HG03521 (cell line): ENCODE data around the gene CFAP52.
"Not testable (repeated sequence)": the region's sequence is repeated elsewhere in the genome, so short reads cannot be mapped to it uniquely, and the experiment has no call there.

ENCODE experiments used
- ATAC-seq: cut with Tn5 transposase; IDR thresholded peaks from one replicate; pipeline ENCODE4 v1.9.1; 2021; ENCODE audit warnings: mild to moderate bottlenecking, moderate library complexity; ENCODE audit not compliant: unreplicated experiment

CFAP52 gene

GRCh38 chr17:9568004-9568403, 8.4 kb upstream of the CFAP52 start:
- ATAC-seq = no peak

GRCh38 chr17:9568957-9569588, 7.4 kb upstream of the CFAP52 start:
- no peak for ATAC-seq

GRCh38 chr17:9571201-9571600, 5.2 kb upstream of the CFAP52 start:
- no peak for ATAC-seq

DNA sequence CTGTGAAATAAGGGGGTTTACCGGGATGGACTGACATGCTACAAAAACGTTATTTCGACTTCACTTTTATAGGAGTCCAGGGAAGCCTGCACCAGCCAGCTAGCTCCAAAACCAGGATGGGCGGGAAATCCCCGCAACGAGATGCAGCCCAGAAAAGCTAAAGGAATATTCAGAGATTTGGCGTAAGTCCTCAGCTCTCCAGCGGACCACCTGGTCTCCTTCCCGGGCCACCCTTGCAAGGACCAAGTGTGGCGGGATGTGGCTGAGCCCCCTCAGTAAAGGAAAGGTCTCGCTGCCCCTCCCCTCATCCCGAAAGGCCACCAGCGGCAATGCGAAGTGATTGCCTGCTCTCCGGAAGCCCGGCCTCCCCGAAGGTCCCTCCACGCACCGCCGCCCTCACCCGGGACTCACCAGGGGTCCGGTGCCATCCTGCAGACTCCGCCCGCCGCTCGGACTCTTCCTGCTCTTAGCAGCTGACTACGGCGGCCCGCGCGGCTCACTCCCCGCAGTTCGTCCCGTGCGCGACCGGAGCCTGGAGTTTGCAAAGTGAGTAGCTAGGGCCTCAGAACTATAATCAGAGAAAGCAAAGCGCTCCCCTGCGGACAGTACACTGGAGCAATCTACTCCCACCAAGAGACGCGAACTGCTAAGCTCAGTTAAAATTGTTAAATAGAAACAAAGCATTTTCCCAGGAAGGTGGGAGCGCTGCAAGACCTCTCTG, 901 bp upstream of the CFAP52 start, which contains the start of gene STX8:
Gene STX8 (minus strand): TSS at position 440 of the 721 bp plus-strand sequence. CDS start 12 bp downstream, at position 428.
- peak; percentile 76 for ATAC-seq

DNA sequence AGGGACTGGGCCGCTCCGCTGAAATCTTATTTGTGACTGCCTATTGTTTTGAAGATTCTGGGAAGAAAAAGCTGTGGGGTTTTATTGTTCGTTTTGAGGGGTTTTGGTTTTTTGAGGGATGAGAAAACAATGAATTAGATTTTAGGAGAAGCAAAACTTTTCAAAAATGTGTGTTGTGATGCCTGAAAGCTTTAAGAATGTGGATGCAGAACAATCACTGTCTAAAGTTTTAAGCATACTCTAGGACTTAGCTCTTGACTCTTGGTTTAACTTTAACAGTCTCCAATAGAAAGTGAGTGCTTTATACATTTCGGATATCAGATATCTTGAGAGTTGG, 899 bp downstream of the CFAP52 start:
- no peak for ATAC-seq

- no peak for ATAC-seq
Measured at GRCh38 chr17:9587969-9588656, 11.7 kb downstream of the CFAP52 start.

DNA sequence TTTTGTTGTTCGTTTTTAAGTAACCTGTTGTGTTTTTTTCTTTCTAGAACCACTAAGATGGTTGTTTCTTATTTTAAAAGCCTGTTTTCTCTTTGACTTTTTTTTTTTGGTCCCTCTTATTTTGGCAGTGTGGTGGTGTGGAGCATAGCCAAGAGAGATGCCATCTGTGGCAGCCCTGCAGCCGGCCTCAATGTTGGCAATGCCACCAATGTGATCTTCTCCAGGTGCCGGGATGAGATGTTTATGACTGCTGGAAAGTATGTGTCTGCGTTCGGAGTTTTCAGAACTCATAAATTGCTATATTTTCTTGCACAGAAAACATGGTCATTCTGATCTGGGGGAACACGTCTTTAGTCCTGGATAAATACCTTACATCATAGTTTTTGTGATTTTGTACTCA, 17.6 kb downstream of the CFAP52 start:
- no peak for ATAC-seq

- ATAC-seq = not testable (repeated sequence)
Measured at GRCh38 chr17:9597638-9598037, 21.2 kb downstream of the CFAP52 start.

DNA sequence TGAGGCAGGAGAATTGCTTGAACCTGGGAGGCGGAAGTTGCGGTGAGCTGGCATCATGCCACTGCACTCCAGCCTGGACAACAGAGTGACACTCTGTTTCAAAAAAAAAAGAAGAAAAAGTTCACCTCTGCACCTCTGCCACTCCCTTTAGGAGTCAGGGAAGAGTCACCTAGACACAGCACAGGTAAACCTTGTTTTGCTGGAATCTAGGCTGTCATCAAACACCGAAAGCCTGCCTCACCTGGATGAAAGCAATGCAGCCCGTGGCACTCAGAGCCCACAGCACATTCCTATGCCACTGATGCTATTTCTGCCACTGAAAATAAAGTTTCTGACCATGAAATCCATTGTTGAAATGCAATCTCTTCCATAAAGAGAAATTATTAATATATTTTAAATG, 22.2 kb downstream of the CFAP52 start:
- no peak for ATAC-seq

- ATAC-seq = not testable (repeated sequence)
Measured at GRCh38 chr17:9604583-9604982, 28.1 kb downstream of the CFAP52 start.

- no peak for ATAC-seq
Measured at GRCh38 chr17:9606453-9606852, 30.0 kb downstream of the CFAP52 start.

DNA sequence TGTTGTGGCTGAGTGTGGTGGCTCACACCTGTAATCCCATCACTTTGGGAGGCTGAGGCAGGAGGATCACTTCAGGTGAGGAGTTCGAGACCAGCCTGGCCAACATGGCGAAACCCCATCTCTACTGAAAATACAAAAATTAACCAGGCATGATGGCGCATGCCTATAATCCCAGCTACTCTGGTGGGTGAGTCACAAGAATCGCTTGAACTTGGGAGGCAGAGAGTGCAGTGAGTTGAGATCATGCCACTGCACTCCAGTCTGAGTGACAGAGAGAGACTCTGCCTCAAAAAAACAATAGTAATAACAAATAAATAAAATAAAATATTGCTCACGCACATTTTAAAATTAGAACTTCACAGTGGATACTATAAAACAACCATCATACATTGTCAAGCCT, 30.6 kb downstream of the CFAP52 start:
- ATAC-seq = not testable (repeated sequence)

- ATAC-seq = no peak
Measured at GRCh38 chr17:9611557-9611956, 35.1 kb downstream of the CFAP52 start.

- no peak for ATAC-seq
Measured at GRCh38 chr17:9612006-9612405, 35.6 kb downstream of the CFAP52 start.

DNA sequence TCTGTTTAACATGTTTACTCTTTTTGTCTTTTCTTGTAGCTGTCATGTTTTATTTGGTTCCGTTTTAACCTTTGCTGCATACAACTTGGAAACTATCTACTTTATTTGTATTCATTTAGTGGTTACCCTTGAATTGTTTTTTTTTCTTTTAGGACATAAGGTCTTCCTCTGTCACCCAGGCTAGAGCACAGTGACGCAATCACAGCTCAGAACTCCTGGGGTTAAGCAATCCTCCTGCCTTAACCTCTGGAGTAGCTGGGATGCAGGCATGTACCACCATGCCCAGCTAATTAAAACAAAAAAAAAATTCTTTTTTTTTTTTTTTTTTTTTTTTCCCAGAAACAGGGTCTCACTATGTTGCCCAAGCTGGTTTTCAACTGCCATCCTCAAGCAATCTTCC, 39.0 kb downstream of the CFAP52 start:
- ATAC-seq = no peak

DNA sequence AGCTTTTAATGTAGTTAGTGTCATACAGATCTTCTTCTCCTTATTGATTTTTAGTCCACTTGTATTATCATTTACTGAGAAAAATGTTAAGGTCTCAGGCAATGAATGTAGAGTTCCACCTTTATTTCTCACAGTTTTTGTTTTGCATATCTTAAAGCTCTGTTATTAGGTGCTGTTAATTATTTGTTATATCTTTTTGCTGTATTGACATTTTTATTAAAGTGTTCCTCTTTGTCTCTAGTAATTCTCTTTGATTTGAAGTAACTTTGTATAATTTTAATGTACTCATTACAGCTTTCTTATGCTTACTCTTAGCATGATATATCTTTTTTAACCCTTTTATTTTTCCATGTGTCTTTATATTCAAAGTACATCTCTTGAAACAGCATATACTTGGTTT, 46.5 kb downstream of the CFAP52 start:
- ATAC-seq = no peak

GRCh38 chr17:9628509-9628908, 52.1 kb downstream of the CFAP52 start:
- ATAC-seq = no peak

DNA sequence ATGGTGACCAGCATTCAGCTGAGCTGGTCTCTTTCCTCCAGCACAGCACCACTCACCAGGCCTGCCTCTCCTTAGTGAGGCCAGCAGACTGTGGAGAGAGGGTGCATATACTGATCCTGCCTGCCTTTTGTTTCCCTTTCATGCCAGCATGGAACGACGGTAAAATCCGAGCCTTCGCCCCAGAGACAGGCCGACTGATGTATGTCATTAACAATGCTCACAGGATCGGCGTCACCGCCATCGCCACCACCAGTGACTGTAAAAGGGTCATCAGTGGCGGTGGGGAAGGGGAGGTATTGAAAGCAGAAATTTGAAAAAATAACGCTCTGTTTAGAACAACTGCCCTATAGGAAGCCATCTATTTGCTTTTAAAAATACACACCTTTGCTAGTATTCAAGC, 56.3 kb downstream of the CFAP52 start:
- no peak for ATAC-seq

- ATAC-seq = no peak
Measured at GRCh38 chr17:9635340-9635739, 58.9 kb downstream of the CFAP52 start.

GRCh38 chr17:9636501-9636900, 60.1 kb downstream of the CFAP52 start:
- ATAC-seq = no peak

GRCh38 chr17:9640388-9640787, 63.9 kb downstream of the CFAP52 start:
- ATAC-seq = not testable (repeated sequence)

- no peak for ATAC-seq
Measured at GRCh38 chr17:9643611-9644010, 67.2 kb downstream of the CFAP52 start.
